GM21529 (cell line): ENCODE measurements around the gene TNK2.
"Not testable (repeated sequence)": the region's sequence is repeated elsewhere in the genome, so short reads cannot be mapped to it uniquely, and the experiment has no call there.

Experiments used
- ATAC-seq: cut with Tn5 transposase; IDR thresholded peaks from one replicate; pipeline ENCODE4 v1.9.1; 2021; ENCODE audit not compliant: unreplicated experiment

The TNK2 gene

DNA sequence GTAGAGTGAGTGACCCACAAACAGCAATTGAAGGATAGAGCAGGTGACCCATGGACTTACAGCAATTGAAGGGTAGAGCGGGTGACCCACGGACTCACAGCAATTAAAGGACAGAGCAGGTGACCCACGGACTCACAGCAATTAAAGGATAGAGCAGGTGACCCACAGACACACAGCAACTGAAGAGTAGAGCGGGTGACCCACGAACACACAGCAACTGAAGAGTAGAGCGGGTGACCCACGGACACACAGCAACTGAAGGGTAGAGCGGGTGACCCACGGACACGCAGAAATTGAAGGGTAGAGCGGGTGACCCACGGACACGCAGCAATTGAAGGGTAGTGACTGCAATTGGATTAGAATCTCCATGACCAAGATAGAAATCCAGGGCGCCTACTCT is 9.8 kb upstream of the TNK2 start:
- no peak for ATAC-seq

DNA sequence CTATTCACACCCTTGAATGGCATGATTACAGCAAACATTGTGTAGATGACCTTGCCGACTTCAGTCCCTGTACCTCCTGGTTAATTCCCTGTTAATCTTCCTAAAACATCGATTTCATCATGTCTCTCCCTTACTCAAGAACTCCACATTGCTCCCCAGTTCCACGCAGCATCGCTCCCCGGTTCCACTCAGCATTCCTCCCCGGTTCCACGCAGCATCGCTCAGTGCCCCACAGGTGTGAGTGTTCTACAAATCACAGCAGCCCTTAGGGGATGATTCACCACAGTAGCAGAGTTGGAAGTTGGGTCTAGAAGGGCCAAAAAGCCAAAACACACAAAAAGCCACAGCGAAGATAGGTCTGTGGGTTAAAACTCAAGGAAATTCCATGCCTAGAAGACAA is 8.6 kb upstream of the TNK2 start:
- no peak for ATAC-seq

DNA sequence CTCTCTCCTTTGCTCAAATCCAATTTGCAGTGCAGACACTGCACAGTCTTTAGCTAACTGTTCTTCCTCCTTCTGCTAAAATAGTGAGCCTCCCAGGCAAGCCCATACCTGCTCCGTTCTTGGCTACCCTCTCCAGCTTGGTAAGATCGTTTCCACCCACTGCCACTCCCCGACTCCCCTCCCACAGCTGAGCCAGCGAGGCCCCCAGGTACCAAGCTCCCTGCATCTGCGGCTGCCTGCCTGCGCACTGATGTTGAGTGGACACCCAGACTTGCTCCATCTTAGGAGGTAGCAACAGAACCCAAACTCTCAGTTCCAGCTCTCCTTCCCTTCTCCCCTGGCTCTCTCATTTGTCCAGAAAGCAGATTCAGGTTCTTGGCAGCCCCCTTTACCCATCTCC is 7.9 kb upstream of the TNK2 start:
- ATAC-seq, result no peak

DNA sequence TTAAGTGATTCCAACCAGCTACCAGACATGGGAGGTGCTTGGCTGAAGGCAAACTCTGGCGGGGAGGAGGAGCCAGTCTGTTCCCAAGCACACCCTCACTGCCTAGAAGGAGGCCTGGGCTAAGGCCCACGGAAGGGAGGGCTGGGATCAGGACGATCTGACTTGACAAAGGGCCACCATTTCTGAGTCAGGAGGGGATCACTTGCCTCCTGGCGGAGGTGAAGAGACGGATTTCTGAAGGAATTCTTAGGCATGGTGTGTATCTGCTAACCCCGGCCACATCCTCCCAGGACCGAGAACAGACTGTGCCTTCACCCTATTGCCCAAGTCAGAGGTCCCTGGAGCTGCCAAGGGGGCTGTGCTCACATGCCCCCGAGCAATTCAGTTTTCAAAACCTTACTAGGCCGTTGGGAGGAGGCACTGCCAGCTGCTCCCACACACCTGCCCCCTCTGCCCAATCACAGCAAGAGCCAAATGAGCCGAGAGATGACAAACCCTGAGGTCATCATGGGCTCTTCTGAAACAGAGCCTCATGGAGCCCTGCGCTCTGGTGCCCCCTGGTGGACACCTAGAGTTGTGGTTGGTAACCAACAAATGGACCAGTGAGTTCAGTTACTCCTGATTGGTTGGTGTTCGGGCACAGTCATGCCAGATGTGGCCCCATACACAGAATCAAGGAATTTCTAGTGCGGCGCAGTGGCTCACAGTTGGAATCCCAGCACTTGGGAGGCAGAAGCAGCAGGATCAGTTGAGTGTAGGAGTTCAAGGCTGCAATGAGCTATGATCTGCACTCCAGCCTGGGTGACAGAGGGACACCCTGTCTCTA is 6.5 kb upstream of the TNK2 start:
- peak; percentile 91 for ATAC-seq

DNA sequence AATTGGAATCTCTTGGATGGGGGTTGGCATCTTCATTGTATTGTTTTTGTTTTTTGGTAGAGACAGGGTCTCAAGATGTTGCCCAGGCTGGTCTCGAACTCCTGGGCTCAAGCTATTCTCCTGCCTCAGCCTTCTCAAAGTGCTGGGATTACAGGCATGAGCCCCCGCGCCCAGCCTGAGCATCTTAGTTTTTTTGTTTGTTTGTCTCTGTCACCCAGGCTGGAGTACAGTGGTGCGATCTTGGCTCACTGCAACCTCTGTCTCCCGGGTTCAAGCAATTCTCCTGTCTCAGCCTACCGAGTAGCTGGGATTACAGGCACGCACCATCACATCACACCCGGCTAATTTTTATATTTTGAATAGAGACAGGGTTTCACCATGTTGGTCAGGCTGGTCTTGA is 5.8 kb upstream of the TNK2 start:
- not testable (repeated sequence) for ATAC-seq

DNA sequence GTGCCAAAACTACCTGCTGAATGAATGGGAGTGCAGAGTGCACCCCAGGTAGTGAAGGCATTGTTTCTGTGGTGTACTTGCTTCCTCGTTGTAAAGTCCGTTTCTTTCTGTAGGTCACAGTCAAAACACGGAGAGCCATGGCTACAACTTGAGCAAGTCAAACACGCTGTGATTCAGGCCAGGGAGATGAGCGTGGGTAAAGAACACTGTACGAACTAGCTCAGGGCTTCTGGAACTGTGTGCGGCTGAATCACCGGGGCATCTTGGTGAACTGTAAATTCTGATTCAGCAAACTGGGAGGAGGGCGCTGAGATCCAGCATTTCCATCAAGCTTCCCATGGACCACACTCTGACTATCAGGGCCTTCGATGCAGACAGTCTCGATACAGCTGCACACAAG is 5.0 kb upstream of the TNK2 start:
- no peak for ATAC-seq

DNA sequence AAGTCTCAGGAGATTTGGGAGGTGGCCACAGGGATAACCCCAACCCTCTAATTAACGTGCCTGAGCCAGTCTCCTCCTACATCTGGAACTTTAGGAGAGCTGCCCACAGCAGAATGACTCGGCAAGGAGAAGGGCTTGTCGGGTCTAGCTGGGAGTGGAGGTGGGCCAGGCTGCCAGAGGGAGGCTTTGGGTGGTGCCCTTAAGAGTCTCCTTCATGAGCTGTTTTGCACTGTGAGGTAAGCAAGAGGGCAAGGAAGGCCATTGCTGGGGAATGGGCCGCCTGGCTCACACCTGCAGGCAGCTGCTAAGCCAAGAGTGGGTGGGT is 3.6 kb upstream of the TNK2 start:
- ATAC-seq, result no peak

DNA sequence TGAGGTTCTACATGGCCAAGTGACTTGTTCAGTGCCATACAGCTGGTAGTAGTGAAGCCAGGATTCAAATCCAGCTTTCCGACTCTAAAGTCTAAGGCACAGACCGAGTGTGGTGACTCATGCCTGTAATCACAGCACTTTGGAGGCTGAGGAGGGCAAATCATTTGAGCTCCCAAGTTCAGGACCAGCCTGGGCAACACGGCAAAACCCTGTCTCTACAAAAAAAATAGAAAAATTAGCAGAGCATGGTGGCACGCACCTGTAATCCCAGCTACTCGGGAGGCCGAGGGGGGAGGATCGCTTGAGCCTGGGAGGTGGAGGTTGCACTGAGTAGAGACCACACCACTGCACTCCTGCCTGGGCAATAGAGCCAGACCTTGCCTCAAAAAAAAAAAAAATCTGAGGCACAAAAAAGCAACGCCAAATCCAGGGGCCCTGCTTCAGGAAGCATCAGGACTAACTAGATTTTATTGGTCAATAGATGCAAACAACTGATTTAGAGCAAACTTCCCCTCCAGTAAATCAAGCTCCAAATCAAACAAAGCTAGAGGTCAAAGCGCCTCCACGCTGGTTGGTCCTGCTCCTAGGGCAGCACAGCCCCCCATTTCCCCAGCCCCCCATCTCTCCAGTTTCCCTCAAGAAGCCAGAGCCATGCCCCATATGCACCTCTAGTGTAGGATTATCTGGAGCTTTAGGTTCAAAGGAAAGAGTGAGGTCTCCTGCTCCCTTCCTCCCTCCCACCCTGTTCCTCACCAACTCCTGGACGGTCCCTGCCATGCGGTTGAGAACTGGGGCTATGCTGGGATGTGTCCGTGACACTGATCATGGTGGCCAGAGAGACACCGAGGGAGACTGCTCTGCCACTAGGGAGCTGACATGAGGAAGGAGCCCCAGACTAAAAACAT is 2.9 kb upstream of the TNK2 start:
- no peak for ATAC-seq

DNA sequence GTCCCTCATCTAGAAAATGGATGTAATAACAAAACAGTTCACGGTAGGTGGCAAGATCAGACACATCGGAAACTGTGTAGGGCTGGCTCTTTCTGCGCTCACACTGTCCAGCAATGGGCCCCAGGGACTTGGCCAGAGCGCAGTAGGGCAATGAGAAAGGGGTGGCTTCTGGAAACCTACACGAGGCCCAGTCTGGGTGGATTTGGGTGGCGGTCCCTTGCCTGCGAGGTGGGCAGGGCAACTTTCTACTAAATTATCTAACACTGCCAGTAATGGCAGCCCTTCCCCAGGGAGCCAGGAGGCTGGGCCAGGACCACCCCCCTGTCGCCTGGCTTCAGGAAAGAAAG is 2.1 kb upstream of the TNK2 start:
- no peak for ATAC-seq

DNA sequence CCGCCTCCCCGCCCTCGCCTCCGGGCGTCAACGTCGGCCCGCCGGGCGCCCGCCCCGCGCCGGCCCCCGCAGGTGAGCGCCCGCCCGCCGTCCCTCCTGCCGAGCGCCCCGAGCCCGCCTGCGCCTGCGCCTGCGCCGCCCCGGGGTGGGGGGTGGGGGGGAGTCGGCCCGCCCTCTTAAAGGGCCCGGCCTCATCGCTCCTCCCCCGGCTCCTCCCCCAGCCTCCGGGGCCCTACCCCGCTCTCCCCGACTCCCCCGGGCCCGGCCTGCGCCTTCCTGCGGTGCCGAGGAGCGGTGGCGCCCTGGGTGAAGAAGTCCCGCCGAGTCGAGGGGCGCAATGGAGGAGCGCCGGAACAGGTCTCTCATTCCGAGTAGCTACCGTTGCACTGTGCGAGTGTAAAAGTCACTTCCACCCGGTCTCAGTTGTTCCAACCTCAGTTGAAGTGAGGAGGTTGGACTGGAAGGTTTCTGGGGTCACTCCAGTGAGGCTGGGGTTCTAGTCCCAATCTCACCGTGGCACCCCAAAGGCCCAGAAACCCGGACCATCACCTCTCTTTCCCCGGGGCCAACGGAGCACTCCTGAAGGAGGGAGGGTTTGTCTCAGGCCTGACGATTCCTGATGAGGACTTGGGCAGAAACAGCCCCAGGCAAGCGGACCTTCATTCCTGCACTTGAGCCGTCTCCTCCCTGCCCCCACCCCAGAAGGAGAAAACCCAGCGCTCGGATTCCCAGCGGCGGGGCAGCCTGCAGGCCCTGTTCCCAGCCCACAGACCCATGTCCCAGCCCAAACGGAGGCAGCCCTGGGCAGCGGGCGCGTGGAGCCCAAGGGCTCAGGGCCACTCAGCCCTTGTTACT is 1.5 kb upstream of the TNK2 start:
- peak; percentile 39 for ATAC-seq

DNA sequence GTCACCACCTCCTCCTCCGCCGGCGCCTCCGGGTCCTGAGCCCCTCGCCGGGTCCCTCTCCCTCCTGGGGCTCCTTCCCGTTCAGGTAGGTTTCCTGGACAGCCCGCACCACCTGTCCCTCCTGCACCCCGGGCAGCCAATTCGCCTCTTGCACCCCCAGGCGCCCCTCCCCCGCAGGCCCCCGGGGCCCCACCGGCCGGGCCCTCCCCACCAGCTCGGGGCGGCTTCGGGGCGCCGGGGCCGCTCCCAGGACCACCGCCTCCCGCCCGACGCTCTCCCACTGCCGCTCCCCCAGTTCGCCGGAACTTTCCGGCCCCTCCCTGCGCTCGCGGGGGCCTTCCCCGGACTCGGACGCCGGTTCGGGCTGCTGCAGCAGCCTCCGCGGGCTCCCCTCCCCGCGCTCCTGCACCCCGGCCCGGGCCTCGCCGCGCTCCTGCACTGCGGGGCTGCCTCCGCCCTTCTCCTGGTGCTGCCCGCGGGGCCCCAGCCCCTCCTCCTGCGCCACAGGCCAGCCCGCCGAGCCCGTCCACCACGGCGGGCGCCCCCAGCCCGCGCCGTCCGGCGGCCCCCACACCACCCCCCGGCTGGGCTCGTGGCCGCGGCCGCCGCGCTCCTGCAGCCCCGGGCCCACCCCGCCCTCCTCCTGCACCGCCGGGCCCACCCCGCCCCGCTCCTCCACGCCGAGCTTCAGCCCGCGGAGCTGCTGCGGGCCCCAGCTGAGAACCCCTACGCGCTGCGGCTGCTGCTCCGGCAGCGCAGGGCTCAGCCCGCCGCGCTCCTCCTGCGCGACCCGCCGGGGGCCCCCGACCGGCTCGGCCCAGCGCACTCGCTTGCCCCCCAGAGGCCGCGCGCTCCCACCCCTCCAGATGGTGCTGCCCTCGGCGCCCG is 587 bp upstream of the TNK2 start:
- ATAC-seq, result peak; percentile 17

DNA sequence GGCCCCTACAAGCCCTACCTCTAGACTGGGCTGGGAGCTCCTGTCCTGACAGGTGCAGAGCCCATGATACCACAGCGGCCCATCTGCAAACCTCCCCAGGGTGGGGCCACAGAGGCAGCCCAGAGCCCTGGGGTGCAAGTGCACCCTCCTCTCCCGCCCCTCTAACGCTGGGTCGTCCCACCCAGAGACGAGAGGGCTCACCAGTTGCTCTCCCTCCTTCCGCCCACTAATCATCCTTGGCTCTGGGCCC is 742 bp downstream of the TNK2 start:
- ATAC-seq, result peak; percentile 14

DNA sequence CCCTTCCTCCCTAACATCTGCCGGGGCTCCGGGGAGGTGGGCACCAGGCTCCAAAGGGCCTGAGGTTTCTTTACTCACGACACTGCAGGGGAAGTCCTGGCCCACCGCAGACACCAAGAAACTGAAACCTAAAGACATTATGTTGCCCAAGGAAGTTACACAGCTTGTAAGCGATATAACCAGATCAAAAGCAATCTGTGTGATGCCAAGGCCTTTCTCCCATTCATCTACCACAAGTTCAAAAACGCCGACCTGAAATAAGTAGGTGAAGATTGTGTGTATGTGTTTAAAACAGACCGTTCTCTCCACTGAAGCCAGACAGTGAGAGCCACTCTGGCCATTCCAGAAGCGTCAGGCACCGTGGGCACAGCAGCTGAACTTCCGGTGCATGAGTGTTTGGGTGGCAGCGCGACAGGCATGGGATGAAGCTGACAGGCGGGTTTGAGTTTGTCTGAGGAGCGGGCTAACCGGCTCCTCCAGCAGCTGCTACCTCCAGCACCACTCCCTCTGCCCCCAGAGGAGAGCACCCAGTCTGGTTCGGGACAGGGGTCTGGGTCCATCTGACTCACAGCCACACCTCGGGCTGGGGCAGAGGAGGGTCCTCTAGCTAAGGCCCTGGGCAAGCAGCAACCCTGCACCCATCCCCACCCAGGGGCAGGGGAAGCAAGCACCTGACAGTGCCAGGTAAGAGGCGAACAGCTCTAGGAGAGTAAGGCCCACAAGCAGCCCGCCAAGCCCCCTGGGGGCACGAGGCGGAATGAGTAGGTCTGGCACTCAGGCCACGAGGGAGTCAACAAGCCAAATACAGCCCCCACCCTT is 1.3 kb downstream of the TNK2 start:
- peak; percentile 18 for ATAC-seq

DNA sequence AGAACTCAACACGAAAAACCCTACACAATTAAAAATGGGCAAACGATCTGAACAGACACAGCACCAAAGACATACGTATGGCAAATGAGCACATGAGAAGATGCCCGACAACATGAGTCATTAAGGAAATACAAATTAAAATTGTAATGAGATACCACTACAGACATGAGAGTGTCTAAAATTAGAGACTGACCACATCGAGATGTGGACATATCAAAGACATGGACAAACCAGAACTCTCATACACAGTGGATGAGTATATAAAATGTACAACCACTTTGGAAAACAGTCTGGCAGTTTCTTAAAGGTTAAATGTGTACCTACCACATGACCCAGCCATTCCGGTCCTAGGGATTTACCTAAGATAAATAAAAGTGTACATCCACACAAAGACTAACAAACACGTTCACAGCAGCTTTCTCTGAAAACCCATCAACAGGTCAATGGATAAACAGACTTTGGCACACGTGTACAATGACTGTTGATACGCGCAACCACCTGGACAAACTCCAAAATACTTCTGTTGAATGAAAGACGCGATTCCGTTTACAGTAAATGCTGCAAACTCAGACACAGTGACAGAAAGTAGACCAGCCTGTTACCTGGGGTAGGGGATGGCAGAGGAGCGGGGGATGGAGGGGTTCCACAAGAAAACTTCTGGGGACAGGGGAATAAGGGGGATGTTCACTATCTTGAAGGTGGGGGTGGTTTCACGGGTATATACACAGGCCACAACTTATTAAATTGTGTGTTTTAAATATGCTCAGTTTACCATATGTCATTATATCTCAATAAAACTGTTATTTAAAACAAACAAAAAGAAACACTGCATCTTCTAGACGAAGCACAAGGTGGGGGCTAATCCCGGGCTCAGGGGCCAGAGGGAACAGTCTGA is 2.1 kb downstream of the TNK2 start:
- ATAC-seq, result no peak

DNA sequence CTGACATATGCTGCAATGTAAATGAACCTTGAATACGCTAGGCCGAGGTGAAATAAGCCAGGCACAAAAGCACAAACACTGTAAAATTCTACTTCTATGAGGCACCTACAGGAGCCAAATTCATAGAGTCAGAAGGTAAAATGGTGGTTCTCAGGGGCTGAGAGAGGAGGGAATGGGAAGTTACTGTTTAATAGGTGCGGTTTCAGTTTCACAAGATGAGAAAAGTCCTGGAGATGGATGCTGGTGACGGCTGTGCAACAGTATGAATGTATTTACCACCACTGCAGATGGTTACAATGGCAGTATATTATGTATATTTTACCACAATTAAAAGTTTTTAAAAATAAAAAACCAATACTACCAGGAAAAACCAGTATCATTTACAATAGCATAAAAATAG is 4.0 kb downstream of the TNK2 start:
- no peak for ATAC-seq

DNA sequence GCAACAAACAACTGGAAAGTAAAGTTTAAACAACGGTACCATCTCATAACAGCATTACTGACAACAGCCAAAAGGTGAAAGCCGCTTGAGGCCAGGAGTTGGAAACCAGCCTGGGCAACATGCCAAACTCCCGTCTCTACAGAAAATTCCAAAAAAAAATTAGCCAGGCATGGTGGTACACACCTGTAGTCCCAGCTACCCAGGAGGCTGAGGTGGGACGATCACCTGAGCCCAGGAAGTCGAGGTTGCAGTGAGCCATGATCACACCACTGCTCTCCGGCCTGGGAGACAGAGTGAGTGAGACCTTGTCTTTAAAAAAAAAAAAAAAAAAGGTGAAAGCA is 4.4 kb downstream of the TNK2 start:
- no peak for ATAC-seq

DNA sequence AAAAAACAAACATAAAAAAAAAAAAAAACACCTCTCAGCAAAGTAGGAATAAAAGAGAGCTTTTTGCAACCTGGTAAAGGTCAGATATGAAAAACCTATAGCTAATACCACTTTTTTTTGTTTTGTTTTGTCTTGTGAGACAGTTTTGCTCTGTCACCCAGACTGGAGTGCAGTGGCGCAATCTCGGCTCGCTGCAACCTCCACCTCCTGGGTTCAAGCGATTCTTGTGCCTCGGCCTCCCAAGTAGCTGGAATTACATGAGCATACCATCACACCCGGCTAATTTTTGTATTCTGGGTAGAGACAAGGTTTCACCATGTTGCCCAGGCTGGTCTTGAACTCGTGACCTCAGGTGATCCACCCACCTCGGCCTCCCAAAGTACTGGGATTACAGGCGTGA is 5.7 kb downstream of the TNK2 start:
- ATAC-seq, result not testable (repeated sequence)

DNA sequence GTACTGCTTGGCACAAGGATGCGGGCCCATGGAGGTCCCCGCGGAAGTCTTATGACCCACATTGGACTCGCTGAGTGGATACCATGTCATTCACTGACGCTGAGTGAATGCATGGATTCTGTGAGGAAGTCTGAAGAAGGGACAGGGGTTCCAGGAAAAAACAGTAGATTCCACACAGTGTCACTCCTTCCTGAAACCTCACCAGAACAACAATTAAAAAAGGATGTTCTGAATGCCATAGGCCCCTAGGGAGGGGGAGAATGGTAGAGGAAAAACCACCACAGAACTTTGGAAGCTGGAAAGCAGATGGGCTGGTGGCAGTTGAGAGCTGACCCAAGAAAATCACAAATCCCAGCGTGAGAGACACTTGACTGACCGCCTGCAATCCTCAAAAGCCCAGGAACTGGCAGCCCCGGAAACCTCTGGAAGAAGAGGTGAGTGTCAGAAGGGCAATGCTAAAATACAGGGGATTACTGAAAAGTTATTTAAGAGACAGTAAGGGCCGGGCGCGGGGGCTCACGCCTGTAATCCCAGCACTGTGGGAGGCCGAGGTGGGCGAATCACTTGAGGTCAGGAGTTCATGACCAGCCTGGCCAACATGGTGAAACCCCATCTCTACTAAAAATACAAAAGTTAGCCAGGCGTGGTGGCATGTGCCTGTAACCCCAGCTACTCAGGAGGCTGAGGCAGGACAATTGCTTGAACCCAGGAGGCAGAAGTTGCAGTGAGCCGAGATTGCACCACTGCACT is 6.3 kb downstream of the TNK2 start:
- ATAC-seq, result not testable (repeated sequence)
